Mesenchymal stem cell (in vitro differentiated cells and primary cell): Measurements from ENCODE around the gene LSM7.
"Not testable (repeated sequence)": the region's sequence is repeated elsewhere in the genome, so short reads cannot be mapped to it uniquely, and the experiment has no call there.

Experiments
- DNase-seq: peaks from one replicate; pipeline ENCODE4 v3.0.0-alpha.2; 2013
- H2AFZ ChIP-seq: one replicate; pipeline ENCODE4 v1.6.1; 2013; ENCODE audit warnings: low read depth, mild to moderate bottlenecking, control low read depth, inconsistent platforms, low read length, moderate library complexity
- H2AK5ac ChIP-seq: 2 replicates; pipeline ENCODE4 v1.6.1; 2013; ENCODE audit warnings: low read length, moderate library complexity, mild to moderate bottlenecking, inconsistent platforms; ENCODE audit not compliant: severe bottlenecking
- H2BK120ac ChIP-seq: one replicate; pipeline ENCODE4 v1.6.1; 2013; ENCODE audit warnings: low read depth, mild to moderate bottlenecking, inconsistent platforms, low read length, moderate library complexity
- H2BK12ac ChIP-seq, 2 experiments: one replicate each; pipeline ENCODE4 v1.6.1; 2013; ENCODE audit warnings: inconsistent platforms in 2 of 2, low read length in 2 of 2, mild to moderate bottlenecking in 2 of 2, moderate library complexity in 2 of 2, control low read depth in 1 of 2
- H2BK15ac ChIP-seq: one replicate; pipeline ENCODE4 v1.6.1; 2013; ENCODE audit warnings: mild to moderate bottlenecking, low read depth, inconsistent platforms; ENCODE audit not compliant: poor library complexity, severe bottlenecking
- H2BK5ac ChIP-seq: 2 replicates; pipeline ENCODE4 v1.6.1; 2013; ENCODE audit warnings: low read depth, mild to moderate bottlenecking, low read length, control low read depth, inconsistent platforms; ENCODE audit not compliant: poor library complexity, severe bottlenecking
- H3K14ac ChIP-seq, 2 experiments: one replicate each; pipeline ENCODE4 v1.6.1; 2013; ENCODE audit warnings: inconsistent platforms in 2 of 2, low read length in 2 of 2, control low read depth in 1 of 2, mild to moderate bottlenecking in 1 of 2, moderate library complexity in 1 of 2
- H3K18ac ChIP-seq, 2 experiments: one replicate each; pipeline ENCODE4 v1.6.1; 2013; ENCODE audit warnings: inconsistent platforms in 2 of 2, low read length in 2 of 2, control low read depth in 1 of 2, low read depth in 1 of 2, mild to moderate bottlenecking in 1 of 2
- H3K23ac ChIP-seq, 2 experiments: one replicate each; pipeline ENCODE4 v1.6.1; 2013; ENCODE audit warnings: inconsistent platforms in 2 of 2, low read length in 2 of 2, mild to moderate bottlenecking in 2 of 2, moderate library complexity in 2 of 2, control low read depth in 1 of 2
- H3K27ac ChIP-seq: 2 replicates; pipeline ENCODE4 v1.5.1; 2013; ENCODE audit warnings: mild to moderate bottlenecking, moderate library complexity, low read length, control low read depth, inconsistent platforms; ENCODE audit not compliant: poor library complexity, severe bottlenecking
- H3K27me3 ChIP-seq, 2 experiments: 2 replicates each; pipeline versions ENCODE4 v1.6.1 to v1.7.0; 2013; ENCODE audit warnings: low read length in 2 of 2, mild to moderate bottlenecking in 2 of 2, moderate library complexity in 2 of 2, control low read depth in 1 of 2, inconsistent platforms in 1 of 2; ENCODE audit not compliant: control insufficient read depth in 1 of 2, insufficient read depth in 1 of 2
- H3K36me3 ChIP-seq, 2 experiments: 2 replicates each; pipeline versions ENCODE4 v1.6.1 to v1.7.0; 2013; ENCODE audit warnings: low read length in 2 of 2, control low read depth in 1 of 2, inconsistent platforms in 1 of 2, low read depth in 1 of 2, mild to moderate bottlenecking in 1 of 2; ENCODE audit not compliant: insufficient read depth in 2 of 2, control insufficient read depth in 1 of 2
- H3K4ac ChIP-seq, 2 experiments: one replicate each; pipeline ENCODE4 v1.6.1; 2013; ENCODE audit warnings: inconsistent platforms in 2 of 2, low read length in 2 of 2, mild to moderate bottlenecking in 2 of 2, moderate library complexity in 2 of 2, control low read depth in 1 of 2, low read depth in 1 of 2
- H3K4me1 ChIP-seq: 2 replicates; pipeline ENCODE4 v1.6.1; 2013; ENCODE audit warnings: low read depth, low read length, control low read depth; ENCODE audit not compliant: control insufficient read depth, insufficient read depth
- H3K4me2 ChIP-seq: 2 replicates; pipeline ENCODE4 v1.6.1; 2013; ENCODE audit warnings: low read length, mild to moderate bottlenecking, inconsistent platforms; ENCODE audit not compliant: poor library complexity, severe bottlenecking
- H3K4me3 ChIP-seq, 2 experiments: 2 replicates each; pipeline versions ENCODE4 v1.5.1 to v1.7.0; 2013; ENCODE audit warnings: low read length in 2 of 2, mild to moderate bottlenecking in 2 of 2, control low read depth in 1 of 2, low read depth in 1 of 2; ENCODE audit not compliant: insufficient read depth in 1 of 2
- H3K79me1 ChIP-seq: replicated peaks from 2 replicates; pipeline ENCODE4 v1.6.1; 2013; ENCODE audit warnings: mild to moderate bottlenecking, control low read depth, low read length, inconsistent platforms; ENCODE audit not compliant: poor library complexity, severe bottlenecking
- H3K9ac ChIP-seq: 2 replicates; pipeline ENCODE4 v1.7.0; 2013; ENCODE audit warnings: mild to moderate bottlenecking, low read length, moderate library complexity
- H3K9me3 ChIP-seq: 2 replicates; pipeline ENCODE4 v1.7.0; 2013; ENCODE audit warnings: mild to moderate bottlenecking, low read length; ENCODE audit not compliant: control insufficient read depth
- H4K8ac ChIP-seq: one replicate; pipeline ENCODE4 v1.6.1; 2013; ENCODE audit warnings: inconsistent platforms, mild to moderate bottlenecking, low read length, moderate library complexity
- H4K91ac ChIP-seq: one replicate; pipeline ENCODE4 v1.6.1; 2013; ENCODE audit warnings: mild to moderate bottlenecking, low read length, inconsistent platforms
- WGBS: methylation state at CpG from one replicate; pipeline ENCODE4 v1.1.7; 2013; ENCODE audit warnings: mixed read lengths; 5-methylcytosine and 5-hydroxymethylcytosine counted together

LSM7 gene

DNA sequence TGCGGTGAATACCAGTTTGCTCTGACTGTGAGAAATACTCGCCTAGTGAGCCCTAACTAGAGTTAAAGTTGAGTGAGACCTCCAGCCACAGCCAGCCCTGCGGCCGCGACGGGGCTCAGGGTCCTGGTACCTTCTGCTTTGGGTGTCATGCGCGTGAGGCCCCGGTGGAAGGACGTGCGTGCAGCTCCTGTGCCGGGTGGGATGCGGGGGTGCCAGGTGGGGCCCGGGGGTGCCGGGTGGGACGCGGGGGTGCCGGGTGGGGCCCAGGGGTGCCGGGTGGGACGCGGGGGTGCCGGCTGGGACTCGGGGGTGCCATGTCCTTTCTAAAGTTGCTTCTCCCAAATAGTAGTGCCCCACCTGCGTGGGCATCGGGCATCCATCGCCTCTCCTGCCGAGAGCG is 23.2 kb upstream of the LSM7 start:
- H3K4me1 ChIP-seq, result peaks cover 3% of the 10 kb centered on the region
- no peak overlapping the region for H3K18ac ChIP-seq
- no peak overlapping the region for H3K4me3 ChIP-seq
- no peak overlapping the region for H2BK12ac ChIP-seq
- no peaks in the 10 kb centered on the region for H3K27me3 ChIP-seq
- H3K9ac ChIP-seq, result no peak overlapping the region
- no peak overlapping the region for H2BK15ac ChIP-seq
- no peak overlapping the region for H2BK120ac ChIP-seq
- no peak overlapping the region for H2BK5ac ChIP-seq
- H2AK5ac ChIP-seq, result no peak overlapping the region
- H3K79me1 ChIP-seq, result no peaks in the 10 kb centered on the region
- H3K36me3 ChIP-seq, result peaks cover 42 to 61% of the 10 kb centered on the region in 2 experiments
- H3K23ac ChIP-seq, result no peak overlapping the region
- no peak for DNase-seq
- H3K14ac ChIP-seq, result no peak overlapping the region
- no peak overlapping the region for H2AFZ ChIP-seq
- H4K8ac ChIP-seq, result no peak overlapping the region
- H3K27ac ChIP-seq, result no peak overlapping the region
- H3K4ac ChIP-seq, result no peak overlapping the region
- WGBS, result 97% methylated on average over 26 of the region's 28 CpGs
- no peak overlapping the region for H3K4me2 ChIP-seq
- no peak overlapping the region for H4K91ac ChIP-seq
- H3K9me3 ChIP-seq, result no peaks in the 10 kb centered on the region

DNA sequence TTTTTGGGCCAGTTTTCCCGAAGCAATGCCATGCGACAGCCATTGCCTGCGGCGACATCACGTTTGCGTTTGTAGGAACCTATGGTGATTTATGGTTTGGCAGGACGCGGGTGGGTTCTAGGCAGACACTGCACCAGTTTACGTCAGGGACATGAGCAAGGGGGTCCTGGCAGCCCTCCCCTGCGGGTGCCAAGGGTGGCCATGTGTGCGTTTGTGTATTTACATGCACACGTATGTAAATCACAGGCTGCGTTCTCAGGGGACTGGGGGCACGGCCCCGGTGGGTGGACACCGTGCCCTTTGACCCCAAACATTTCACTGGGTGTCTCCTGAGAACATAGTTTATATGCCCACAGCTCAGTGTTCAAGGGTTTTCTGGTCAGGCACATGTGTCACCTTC is 22.3 kb upstream of the LSM7 start:
- DNase-seq, result no peak
- WGBS, result 94% methylated on average over 16 of the region's 16 CpGs

DNA sequence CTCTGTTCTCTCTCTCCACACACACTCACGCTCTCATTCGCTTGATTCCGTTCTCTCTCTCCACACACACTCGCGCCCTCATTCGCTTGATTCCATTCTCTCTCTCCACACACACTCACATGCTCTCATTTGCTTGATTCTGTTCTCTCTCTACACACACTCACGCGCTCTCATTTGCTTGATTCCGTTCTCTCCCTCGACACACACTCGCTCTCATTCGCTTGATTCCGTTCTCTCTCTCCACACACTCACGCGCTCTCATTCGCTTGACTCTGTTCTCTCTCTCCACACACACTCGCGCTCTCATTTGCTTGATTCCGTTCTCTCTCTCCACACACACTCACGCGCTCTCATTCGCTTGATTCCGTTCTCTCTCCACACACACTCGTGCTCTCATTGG is 21.4 kb upstream of the LSM7 start:
- not testable (repeated sequence) for H3K14ac ChIP-seq, H3K4me3 ChIP-seq, H3K4me1 ChIP-seq, H3K18ac ChIP-seq, H3K9me3 ChIP-seq, H3K79me1 ChIP-seq, H2BK15ac ChIP-seq, H3K23ac ChIP-seq, H2BK120ac ChIP-seq, H3K4ac ChIP-seq, H2BK12ac ChIP-seq, H3K9ac ChIP-seq, H3K27ac ChIP-seq, H3K4me2 ChIP-seq, DNase-seq, H4K8ac ChIP-seq, H3K27me3 ChIP-seq, H2AK5ac ChIP-seq, H2BK5ac ChIP-seq, H2AFZ ChIP-seq, H4K91ac ChIP-seq
- H3K36me3 ChIP-seq, result peaks cover 50 to 77% of the 10 kb centered on the region in 2 experiments
- WGBS, result 95% methylated on average over 24 of the region's 24 CpGs

More for the DNA sequence above, 22.3 kb upstream of the LSM7 start:
- H3K79me1 ChIP-seq, result no peaks in the 10 kb centered on the region
- H3K18ac ChIP-seq, result no peak overlapping the region
- no peak overlapping the region for H2BK15ac ChIP-seq
- H2AK5ac ChIP-seq, result no peak overlapping the region
- no peaks in the 10 kb centered on the region for H3K9me3 ChIP-seq
- no peak overlapping the region for H4K91ac ChIP-seq
- no peak overlapping the region for H4K8ac ChIP-seq
- no peak overlapping the region for H2BK12ac ChIP-seq
- no peaks in the 10 kb centered on the region for H3K4me1 ChIP-seq
- no peak overlapping the region for H2AFZ ChIP-seq
- H2BK120ac ChIP-seq, result no peak overlapping the region
- H3K23ac ChIP-seq, result no peak overlapping the region
- H3K4me3 ChIP-seq, result no peak overlapping the region
- H3K4me2 ChIP-seq, result no peak overlapping the region
- peaks cover 48 to 69% of the 10 kb centered on the region in 2 experiments for H3K36me3 ChIP-seq
- no peak overlapping the region for H3K27ac ChIP-seq
- no peak overlapping the region for H2BK5ac ChIP-seq
- H3K4ac ChIP-seq, result no peak overlapping the region
- H3K14ac ChIP-seq, result no peak overlapping the region
- no peak overlapping the region for H3K9ac ChIP-seq
- H3K27me3 ChIP-seq, result no peaks in the 10 kb centered on the region

DNA sequence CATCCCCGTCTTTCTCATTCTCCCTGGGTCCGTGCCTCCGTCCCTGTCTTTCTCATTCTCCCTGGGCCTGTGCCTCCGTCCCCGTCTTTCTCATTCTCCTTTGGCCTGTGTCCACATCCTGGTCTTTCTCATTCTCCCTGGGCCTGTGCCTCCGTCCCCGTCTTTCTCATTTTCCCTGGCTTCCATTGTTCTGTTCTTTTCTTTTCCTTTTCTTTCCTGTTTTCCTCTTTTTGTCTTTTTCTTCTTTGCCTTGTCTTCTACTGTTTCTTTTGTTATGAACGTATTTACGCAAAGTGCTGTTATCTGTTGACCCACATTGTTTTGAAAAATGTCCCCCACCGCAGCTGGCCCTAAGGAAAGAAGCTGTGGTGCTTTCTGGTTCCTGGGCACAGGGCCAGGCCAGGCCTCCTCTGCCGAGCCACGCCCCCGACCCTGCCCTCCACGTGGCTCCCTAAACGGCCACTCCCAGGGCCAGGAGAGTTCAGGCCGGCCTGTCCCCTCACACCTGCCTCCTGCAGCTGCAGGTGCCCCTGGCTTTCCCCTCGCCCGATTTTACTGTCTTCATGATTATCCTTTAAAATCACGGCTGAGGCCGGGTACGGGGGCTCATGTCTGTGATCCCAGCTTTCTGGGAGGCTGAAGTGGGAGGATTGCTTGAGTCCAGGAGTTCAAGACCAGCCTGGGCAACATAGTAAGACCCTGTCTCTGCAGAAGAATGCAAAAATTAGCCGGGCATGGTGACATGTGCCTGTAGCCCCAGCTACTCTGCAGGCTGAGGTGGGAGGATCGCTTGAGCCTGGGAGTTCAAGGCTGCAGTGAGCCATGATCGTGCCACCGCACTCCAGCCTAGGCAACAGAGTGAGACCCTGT is 17.6 kb upstream of the LSM7 start:
- Histone ChIP-seq H3K9me3 (no peaks in the 10 kb centered on the region), H4K91ac (no peak overlapping the region), H3K23ac (no peak overlapping the region), H2BK120ac (no peak overlapping the region), H2BK5ac (no peak overlapping the region), H3K4me1 (no peaks in the 10 kb centered on the region), H3K4ac (no peak overlapping the region), H2BK12ac (no peak overlapping the region), H2AFZ (no peak overlapping the region), H3K36me3 (peaks cover 50 to 73% of the 10 kb centered on the region in 2 experiments), H3K4me3 (no peak overlapping the region), H3K4me2 (no peak overlapping the region), H4K8ac (no peak overlapping the region), H2AK5ac (no peak overlapping the region), H3K27me3 (no peaks in the 10 kb centered on the region), H3K14ac (no peak overlapping the region), H3K79me1 (peaks cover 2% of the 10 kb centered on the region), H3K9ac (no peak overlapping the region), H3K18ac (no peak overlapping the region), H3K27ac (no peak overlapping the region), H2BK15ac (no peak overlapping the region)
- WGBS, result 86% methylated on average over 24 of the region's 25 CpGs
- no peak for DNase-seq
